NOMO-1 treated with dmso at 0.1 percent for 144 hours (cell line): Measurements from ENCODE around the gene CIRBP.
A peak's percentile ranks its signal among the peaks of the same experiment; 100 is the strongest.

Source experiments
- DNase-seq: peaks from one replicate; lab custom pipeline; 2025; ENCODE audit not compliant: unreplicated experiment; lab: John Stamatoyannopoulos, UW

The CIRBP gene

DNA sequence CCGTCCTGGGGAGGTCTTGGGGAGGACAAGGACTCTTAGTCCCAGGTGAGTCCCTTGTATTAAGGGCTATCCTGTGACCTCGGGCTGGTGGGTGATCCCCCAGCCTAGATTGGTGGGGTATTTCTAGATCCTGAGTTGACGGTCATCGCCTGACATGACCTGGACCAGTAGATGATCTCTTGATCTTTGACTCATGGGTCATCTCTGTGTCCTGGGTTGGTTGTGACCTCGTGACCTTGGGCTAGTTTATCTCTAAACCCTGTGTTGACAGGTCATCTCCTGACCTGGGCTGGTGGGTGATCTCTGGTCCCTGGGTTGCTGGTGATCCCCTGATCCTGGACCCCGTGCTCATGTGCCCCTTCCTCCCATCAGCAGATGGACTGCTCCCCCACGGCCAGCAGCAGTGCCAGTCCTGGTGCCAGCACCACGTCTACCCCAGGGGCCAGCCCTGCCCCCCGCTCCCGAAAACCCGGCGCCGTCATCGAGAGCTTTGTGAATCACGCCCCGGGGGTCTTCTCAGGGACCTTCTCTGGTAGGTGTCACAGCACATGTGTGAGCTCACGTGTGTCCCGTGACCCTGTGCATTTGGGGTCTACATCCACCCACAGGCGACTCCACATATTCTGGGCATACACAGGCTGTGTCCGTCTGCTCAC is 14.5 kb upstream of the CIRBP start:
- DNase-seq, result no peak

- no peak for DNase-seq
These were observed 13.7 kb upstream of the CIRBP start for GRCh38 chr19:1255186-1256161.

GRCh38 chr19:1256646-1257474 is 12.3 kb upstream of the CIRBP start:
- no peak for DNase-seq

GRCh38 chr19:1257475-1258162 is 11.5 kb upstream of the CIRBP start:
- no peak for DNase-seq

GRCh38 chr19:1258163-1258492 is 11.0 kb upstream of the CIRBP start:
- DNase-seq, result no peak

DNA sequence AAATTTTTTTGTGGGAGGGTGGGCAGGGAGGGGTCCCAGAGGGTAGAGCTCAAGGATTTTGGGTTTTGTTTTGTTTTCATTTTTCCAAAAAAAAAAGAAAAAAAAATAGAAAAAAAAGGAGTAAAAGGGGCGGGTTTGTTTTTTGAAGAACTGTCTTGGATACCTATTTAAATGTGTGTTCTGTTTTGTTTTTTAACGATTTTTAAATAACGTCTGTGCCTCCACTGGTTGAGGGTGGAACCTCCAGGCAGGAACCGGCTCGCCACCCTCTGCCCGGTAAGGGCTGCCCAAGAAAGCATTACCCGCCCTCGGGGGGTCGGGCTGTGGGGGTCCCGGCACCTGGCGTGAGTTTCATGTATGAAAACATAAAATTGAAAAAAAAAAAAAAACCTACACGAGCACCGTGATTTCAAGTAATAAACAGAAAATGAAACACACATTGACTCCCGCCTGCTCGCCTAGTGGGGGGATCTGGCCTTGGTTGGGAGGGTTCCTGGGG is 10.4 kb upstream of the CIRBP start:
- no peak for DNase-seq

- DNase-seq, result peak; percentile 48
These were observed 9.8 kb upstream of the CIRBP start for GRCh38 chr19:1259206-1259875.

DNA sequence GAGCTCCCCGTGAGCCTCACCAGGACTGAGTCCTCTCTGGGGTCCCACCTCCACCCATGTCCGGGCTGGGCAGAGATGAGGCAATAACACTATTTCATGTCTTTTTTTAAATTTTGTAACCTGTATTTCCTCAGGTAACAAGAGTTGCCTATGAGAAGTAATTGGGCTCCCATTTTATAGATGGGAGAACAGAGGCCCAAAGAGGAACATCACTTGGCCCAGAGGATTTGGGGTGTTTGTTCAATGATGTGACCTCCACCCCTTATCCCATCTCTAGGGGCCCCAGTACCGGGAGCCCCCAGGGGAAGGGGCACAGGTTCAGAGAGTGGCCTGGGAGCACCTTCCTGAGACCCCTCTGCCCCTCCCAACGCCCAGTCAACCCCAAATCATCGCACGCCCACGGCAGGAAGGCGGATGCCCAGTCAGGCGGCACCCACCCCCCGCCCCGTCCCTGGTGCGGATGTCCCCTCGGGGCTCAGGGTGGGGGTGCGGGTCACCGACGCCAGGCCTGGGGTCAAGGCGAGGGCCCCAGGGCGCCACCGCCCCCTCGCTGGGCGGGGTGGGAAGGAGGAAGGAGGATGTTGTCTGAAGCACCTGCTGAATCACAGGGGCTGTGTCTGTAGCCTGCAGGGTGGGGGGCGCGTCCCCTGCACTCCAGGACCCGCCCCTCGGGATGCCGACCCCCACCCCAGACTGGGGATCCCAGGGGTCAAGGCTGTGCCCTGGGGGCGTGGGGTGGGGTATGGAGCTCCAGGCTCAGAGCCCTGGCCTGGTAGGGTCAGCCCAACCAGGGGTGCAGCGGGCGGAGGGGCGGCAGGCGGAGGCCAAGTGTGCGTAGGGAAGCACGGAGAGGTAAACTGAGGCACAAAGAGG is 9.0 kb upstream of the CIRBP start:
- DNase-seq, result no peak

DNA sequence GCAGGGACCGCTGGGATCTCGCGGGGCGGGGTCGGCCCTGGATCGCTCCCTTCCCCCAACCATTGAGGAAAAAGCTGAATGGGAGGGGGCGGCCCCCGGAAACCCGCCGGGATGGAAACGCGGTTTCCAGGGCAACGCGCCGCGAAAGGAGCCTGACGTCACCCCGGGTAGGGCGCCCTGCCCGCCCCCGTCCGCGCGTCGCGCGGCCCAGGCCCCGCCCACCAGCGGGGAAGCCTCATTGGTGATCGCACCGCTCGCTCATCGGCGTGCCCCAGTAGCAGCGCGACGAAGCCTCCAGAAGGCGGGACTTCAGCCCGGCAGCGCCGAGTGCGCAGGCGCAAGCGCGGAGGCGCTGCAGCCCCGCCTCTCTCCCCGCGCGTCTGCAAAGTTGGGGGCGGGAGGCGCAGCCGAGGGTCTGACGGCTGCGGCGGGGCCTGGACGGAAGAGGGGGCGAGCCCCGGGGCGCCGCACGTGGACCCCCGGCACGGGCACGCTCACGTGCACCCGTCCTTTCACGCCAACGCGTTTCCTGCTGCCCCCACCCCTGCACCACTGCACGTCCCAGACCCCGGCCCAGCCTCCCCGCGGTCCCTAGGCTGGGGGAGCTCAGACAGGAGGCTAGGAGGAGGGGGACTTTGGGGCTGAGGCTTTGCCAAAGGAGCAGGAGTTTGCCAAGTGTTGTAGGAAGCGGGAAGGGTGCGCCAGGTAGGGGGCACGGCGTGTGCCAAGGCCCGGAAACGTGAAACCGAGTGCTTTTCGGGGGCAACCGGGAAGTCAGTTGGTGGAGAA is 8.2 kb upstream of the CIRBP start:
- peak; percentile 90 for DNase-seq

- DNase-seq, result no peak
These were observed 7.7 kb upstream of the CIRBP start for GRCh38 chr19:1261538-1261797.

DNA sequence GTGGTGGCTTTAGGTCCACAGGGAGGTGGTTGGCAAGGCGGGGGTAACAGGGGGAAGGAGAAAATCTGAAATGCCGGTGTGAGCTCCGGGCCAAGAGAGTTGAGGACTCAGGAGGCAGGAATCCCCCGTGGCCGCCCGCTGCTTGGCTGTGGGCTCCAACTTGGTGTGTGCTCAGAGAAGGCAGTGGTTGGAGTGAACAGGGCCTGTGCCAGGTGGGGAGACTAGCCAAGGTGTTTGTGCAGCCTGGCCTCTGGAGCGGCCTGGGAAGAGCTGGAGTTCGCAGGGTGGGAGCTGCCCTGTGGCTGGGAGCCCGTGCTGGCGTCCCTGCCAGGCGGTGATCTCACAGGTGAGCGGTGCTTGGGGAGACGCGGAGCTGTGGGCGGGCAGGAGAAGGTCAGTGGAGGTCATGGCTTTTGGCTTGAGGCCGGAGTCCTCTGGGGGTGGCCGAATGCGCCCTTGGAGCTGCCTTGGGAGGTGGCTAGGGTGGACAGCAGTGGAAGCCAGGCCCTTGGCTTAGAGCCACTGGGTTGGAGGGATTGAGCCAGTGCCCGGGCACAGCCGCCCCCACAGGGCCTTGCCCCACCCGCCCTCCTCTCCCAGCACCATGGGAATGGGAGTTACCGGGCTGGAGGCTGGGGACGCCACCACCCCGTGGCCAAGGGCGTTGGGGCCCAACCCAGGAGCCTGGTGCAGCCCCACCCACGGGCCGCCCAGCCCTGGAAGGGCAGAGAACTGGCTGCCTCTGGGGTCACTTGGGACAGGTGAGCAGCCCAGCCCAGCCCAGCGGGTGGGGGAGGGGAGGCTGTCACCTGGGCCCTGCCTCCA is 7.1 kb upstream of the CIRBP start:
- DNase-seq, result no peak

GRCh38 chr19:1262623-1263123 is 6.5 kb upstream of the CIRBP start:
- no peak for DNase-seq

GRCh38 chr19:1263188-1263587 is 5.9 kb upstream of the CIRBP start:
- no peak for DNase-seq

DNA sequence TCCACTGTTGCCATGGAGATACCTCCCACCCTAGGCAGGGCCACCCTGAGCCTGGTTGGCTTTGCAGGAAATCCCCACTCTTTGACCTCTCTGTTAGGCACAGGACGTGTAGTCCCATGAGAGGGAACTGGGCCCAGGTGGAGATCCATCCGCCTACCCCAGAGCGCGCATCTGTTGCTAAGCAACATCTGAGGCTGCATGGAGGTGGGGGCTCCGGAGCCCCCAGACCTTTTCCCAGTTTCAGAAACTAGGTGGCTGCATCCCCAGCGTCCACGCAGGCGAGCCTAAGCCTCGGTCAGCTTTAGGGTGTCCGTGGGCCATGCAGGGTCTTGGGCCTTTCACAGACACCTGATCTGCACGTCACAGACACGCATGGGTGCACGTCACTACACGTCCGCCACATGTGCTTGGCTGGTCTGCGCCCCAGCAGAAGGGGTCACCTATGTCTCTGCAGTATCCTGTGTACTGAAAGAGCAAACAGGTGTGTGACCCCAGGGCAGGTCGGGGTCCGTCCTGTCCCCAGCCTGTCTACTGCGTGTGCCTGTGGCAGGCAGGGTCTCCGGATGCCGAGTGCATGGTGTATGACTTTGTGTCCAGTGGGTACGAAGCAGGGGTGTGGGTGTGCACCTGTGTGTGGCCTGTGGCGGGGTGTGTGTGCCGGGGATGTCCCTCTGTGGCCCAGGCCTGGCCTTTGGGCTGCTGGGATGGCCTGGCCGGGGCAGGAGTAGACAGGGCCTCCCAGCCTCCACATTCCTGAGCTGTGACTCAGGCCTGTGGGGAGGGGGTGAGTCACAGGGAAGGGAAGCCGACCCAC is 4.1 kb upstream of the CIRBP start:
- DNase-seq, result no peak

- DNase-seq, result no peak
These were observed 3.5 kb upstream of the CIRBP start for GRCh38 chr19:1265615-1266128.

DNA sequence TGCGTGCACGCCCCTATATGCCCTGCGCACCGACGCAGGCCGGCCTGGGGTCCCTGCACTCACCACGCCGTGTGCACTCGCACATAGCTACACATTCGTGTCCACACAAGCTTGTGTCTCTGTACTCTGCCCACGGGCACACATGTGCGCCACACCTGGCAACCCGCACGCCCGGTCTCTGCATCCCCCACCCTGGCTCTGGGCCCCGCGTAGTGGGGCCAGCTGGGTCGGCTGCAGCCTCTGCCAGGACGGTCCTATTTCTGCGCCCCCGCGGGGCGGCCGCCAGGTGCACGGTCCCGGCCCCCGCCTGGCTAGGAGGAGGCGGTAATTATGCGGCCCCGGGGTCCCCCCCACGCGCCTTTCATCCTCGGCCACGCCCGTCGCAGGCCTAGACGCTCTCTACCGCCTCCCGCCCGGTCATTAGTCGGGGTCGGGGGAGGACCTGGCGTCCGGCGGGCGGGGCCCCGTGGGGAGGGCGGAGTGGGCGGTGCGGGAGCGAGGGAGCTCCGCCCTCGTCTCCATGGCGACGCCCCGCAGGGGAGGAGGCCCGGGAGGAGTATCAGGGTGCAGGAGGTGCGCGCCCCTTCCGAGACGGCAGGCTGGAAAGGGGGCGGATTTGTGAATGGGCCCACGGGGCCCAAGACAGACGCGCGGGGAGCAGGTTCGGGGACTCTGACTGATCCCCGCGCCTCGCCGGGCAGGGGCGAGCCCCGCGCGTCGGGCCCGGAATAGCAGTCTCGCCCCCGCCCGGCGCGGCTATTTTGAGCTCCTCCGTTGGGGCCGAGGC is 2.8 kb upstream of the CIRBP start:
- DNase-seq, result peak; percentile 85
